DND-41 (cell line): ENCODE data around the gene AMOT.

ENCODE experiments used
- CTCF ChIP-seq: IDR thresholded peaks from 2 replicates; pipeline ENCODE4 v1.5.1; 2012; ENCODE audit warnings: borderline replicate concordance, low read length, moderate library complexity, mild to moderate bottlenecking; ENCODE audit not compliant: poor library complexity, severe bottlenecking; ENCODE audit errors: extremely low read depth
- EZH2 ChIP-seq: IDR thresholded peaks from 3 replicates; pipeline ENCODE4 v1.6.1; 2012; ENCODE audit warnings: borderline replicate concordance, low read depth, mild to moderate bottlenecking, moderate library complexity, low read length, inconsistent platforms; ENCODE audit not compliant: severe bottlenecking

- TF ChIP-seq CTCF (no peak), EZH2 (no peak)
Measured at GRCh38 chrX:112779139-112779538, 61.5 kb downstream of the AMOT start.
